ENCODE results near the gene OR2W1. TPM values are rescaled to one million over a fixed set of nuclear protein-coding genes. Genes with fewer than 3 reads are reported as not detected.
A peak's percentile ranks its signal among the peaks of the same experiment; 100 is the strongest.

The OR2W1 gene
- total RNA-seq, 4 donors from 2014 or later = not detected

- H3K27ac ChIP-seq = no peak overlapping the region
- DNase-seq = no peak
- H3K36me3 ChIP-seq = no peaks in the 10 kb centered on the region
- no peaks in the 10 kb centered on the region for H3K4me1 ChIP-seq
- TF ChIP-seq CTCF (IDR thresholded peaks at IDR 0.05) (peak in 3 of 6 experiments; percentile 24 to 36 (median 27)), POLR2A (IDR thresholded peaks at IDR 0.05) (no peak)
- H3K9me3 ChIP-seq = no peaks in the 10 kb centered on the region
- no peaks in the 10 kb centered on the region for H3K27me3 ChIP-seq
- H3K4me3 ChIP-seq = no peak overlapping the region
These were observed 27.1 kb upstream of the OR2W1 start for GRCh38 chr6:29071831-29072723.

- Histone ChIP-seq H3K9me3 (no peaks in the 10 kb centered on the region), H3K4me1 (no peaks in the 10 kb centered on the region)
- TF ChIP-seq POLR2A (IDR thresholded peaks at IDR 0.05) (no peak), CTCF (IDR thresholded peaks at IDR 0.05) (no peak)
These were observed 6.7 kb upstream of the OR2W1 start for GRCh38 chr6:29051680-29052079.

DNA sequence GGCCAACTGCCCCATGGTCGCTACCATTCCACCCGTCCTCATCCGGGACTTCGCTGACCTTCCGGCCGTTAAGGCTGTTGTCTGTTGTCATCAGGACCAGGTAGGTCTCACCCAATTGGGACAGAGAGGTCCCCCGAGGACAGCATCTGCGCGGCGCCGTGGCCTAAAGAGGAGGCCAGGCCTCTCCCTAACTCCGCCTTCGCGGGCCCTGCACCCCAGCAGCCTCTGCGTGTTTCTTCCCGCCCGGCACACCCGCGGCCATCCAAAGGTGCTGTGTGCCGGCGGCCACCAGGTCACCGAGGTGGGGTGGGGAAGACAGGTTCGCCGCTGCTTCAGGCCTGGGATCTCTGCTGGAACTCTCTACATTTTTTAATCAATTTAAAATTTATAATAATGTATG, 9.0 kb downstream of the OR2W1 start:
- no peak for DNase-seq
- TF ChIP-seq CTCF (IDR thresholded peaks at IDR 0.05) (no peak), POLR2A (IDR thresholded peaks at IDR 0.05) (no peak)
- no peaks in the 10 kb centered on the region for H3K4me1 ChIP-seq
- no peak overlapping the region for H3K4me3 ChIP-seq
- H3K27me3 ChIP-seq = no peaks in the 10 kb centered on the region
- H3K9me3 ChIP-seq = no peaks in the 10 kb centered on the region
- no peak overlapping the region for H3K27ac ChIP-seq
- no peaks in the 10 kb centered on the region for H3K36me3 ChIP-seq

More at GRCh38 chr6:29051680-29052079, 6.7 kb upstream of the OR2W1 start:
- no peak for DNase-seq
- Histone ChIP-seq H3K4me3 (no peak overlapping the region), H3K27me3 (no peaks in the 10 kb centered on the region), H3K27ac (no peak overlapping the region), H3K36me3 (no peaks in the 10 kb centered on the region)

DNA sequence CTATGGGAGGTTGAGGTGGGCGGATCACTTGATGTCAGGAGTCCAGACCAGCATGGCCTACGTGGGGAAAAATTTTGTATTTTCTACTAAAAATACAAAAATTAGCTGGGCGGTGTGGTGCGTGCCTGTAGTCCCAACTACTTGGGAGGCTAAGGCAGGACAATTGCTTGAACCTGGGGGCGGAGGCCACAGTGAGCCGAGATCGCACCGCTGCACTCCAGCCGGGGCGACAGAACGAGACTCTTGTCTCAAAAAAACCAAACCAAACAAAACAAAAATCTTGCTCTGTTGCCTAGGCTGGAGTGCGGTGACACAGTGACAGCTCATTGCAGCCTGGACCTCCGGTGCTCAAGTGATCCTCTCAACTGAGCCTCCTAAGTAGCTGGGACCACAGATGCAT, 16.2 kb downstream of the OR2W1 start:
- Histone ChIP-seq H3K4me3 (no peak overlapping the region), H3K27ac (no peak overlapping the region), H3K27me3 (no peaks in the 10 kb centered on the region), H3K4me1 (no peaks in the 10 kb centered on the region), H3K36me3 (no peaks in the 10 kb centered on the region), H3K9me3 (no peaks in the 10 kb centered on the region)
- TF ChIP-seq CTCF (IDR thresholded peaks at IDR 0.05) (no peak), POLR2A (IDR thresholded peaks at IDR 0.05) (no peak)
- DNase-seq = no peak

DNA sequence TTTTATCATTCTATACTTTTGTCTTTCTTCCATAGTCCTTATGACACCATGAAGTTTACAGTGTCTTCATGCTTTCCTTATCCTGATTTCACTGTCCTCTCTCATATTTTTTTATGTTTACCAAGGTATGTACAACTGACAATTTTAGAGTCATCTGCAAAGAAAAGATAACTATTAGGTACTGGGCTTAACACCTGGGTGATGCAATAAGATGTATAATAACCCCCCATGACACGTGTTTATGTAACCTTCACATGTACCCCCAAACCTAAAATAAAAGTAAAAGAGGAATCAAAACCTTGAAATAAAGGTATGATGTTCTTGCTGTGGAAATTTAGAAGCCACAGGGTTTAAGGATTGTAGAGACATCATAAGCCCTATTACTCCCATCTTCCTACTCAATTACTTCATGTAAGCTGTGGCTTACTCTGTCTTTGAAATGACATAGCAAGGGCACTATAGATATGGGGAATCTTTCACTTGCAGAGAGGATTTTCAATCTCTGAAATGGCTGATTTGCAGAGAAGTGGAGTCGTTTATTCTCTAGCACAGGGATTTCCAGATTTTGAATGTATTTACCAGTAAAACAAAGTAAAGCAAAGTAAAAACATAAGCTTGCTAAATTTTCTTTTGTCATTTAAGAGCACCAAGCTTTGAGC, 18.9 kb downstream of the OR2W1 start:
- Histone ChIP-seq H3K36me3 (no peaks in the 10 kb centered on the region), H3K9me3 (no peaks in the 10 kb centered on the region), H3K27me3 (no peaks in the 10 kb centered on the region), H3K27ac (no peak overlapping the region), H3K4me3 (no peak overlapping the region), H3K4me1 (no peaks in the 10 kb centered on the region)
- DNase-seq = no peak
- TF ChIP-seq POLR2A (IDR thresholded peaks at IDR 0.05) (no peak), CTCF (IDR thresholded peaks at IDR 0.05) (no peak)

Measured in Peyer's patch (tissue), 4 donors.